ENCODE data around the gene MSLN. TPM values are rescaled to one million over a fixed set of nuclear protein-coding genes. Genes with fewer than 3 reads are reported as not detected.

MSLN gene
- total RNA-seq, 4 donors from 2014 or later: 0.39 TPM; not detected in 3

- peaks cover 0 to 17% (median 13%) of the 10 kb centered on the region in 4 donors for H3K36me3 ChIP-seq
- H3K4me1 ChIP-seq: peaks cover 22 to 47% (median 36%) of the 10 kb centered on the region in 4 donors
- no peak overlapping the region for H3K4me3 ChIP-seq
- 80% methylated on average over 1 of the region's 19 CpGs for WGBS
- TF ChIP-seq, protein P1, sequence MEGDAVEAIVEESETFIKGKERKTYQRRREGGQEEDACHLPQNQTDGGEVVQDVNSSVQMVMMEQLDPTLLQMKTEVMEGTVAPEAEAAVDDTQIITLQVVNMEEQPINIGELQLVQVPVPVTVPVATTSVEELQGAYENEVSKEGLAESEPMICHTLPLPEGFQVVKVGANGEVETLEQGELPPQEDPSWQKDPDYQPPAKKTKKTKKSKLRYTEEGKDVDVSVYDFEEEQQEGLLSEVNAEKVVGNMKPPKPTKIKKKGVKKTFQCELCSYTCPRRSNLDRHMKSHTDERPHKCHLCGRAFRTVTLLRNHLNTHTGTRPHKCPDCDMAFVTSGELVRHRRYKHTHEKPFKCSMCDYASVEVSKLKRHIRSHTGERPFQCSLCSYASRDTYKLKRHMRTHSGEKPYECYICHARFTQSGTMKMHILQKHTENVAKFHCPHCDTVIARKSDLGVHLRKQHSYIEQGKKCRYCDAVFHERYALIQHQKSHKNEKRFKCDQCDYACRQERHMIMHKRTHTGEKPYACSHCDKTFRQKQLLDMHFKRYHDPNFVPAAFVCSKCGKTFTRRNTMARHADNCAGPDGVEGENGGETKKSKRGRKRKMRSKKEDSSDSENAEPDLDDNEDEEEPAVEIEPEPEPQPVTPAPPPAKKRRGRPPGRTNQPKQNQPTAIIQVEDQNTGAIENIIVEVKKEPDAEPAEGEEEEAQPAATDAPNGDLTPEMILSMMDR (IDR thresholded peaks at IDR 0.05): no peak
- TF ChIP-seq POLR2AphosphoS5 (IDR thresholded peaks at IDR 0.05) (no peak), POLR2A (IDR thresholded peaks at IDR 0.05; ENCODE audit: low read depth) (no peak), EP300 (IDR thresholded peaks at IDR 0.05) (no peak)
- H3K27ac ChIP-seq (replicated peaks in 1 of 4): no peak overlapping the region
- no peak for DNase-seq (ENCODE audit: extremely low spot score)
- H3K9me3 ChIP-seq: no peaks in the 10 kb centered on the region
- intact Hi-C loops (cut with DNase I): no loop called here
- H3K27me3 ChIP-seq: peaks cover 0 to 46% (median 12%) of the 10 kb centered on the region in 4 donors
Measured at GRCh38 chr16:784431-784830, 23.9 kb downstream of the MSLN start.

GRCh38 chr16:785563-786535, 25.3 kb downstream of the MSLN start:
- intact Hi-C loops (cut with DNase I): loop anchor here (1.0 kb wide), 1 partner anchor 75 kb away; no protein-coding TSS in a partner anchor
- Histone ChIP-seq H3K27me3 (peaks cover 0 to 31% (median 9%) of the 10 kb centered on the region in 4 donors), H3K36me3 (peaks cover 0 to 17% (median 13%) of the 10 kb centered on the region in 4 donors), H3K4me1 (peaks cover 23 to 51% (median 37%) of the 10 kb centered on the region in 4 donors), H3K27ac (replicated peaks in 1 of 4) (no peak overlapping the region), H3K9me3 (no peaks in the 10 kb centered on the region), H3K4me3 (no peak overlapping the region)
- WGBS: 93% methylated on average over 8 of the region's 58 CpGs
- no peak for TF ChIP-seq POLR2AphosphoS5 (IDR thresholded peaks at IDR 0.05)
- TF ChIP-seq, protein P1 (IDR thresholded peaks at IDR 0.05): peak; percentile 44 to 69 (median 46)
- no peak for DNase-seq (ENCODE audit: extremely low spot score)

GRCh38 chr16:787321-787966, 26.9 kb downstream of the MSLN start:
- DNase-seq (ENCODE audit: extremely low spot score): no peak
- peak overlapping the region; percentile 86 to 99 (median 96) for H3K4me3 ChIP-seq
- peaks cover 0 to 15% (median 7%) of the 10 kb centered on the region in 4 donors for H3K27me3 ChIP-seq
- peaks cover 0 to 32% (median 19%) of the 10 kb centered on the region in 4 donors for H3K36me3 ChIP-seq
- WGBS: 81% methylated on average over 12 of the region's 47 CpGs
- intact Hi-C loops (cut with DNase I): no loop called here
- H3K27ac ChIP-seq (replicated peaks in 1 of 4): peak overlapping the region; percentile 68 to 84 (median 80)
- H3K9me3 ChIP-seq: no peaks in the 10 kb centered on the region
- H3K4me1 ChIP-seq: peaks cover 23 to 51% (median 37%) of the 10 kb centered on the region in 4 donors
- TF ChIP-seq POLR2A (IDR thresholded peaks at IDR 0.05; ENCODE audit: low read depth): no peak
- no peak for TF ChIP-seq POLR2AphosphoS5 (IDR thresholded peaks at IDR 0.05)
- TF ChIP-seq, protein P1 (IDR thresholded peaks at IDR 0.05): no peak
- no peak for TF ChIP-seq EP300 (IDR thresholded peaks at IDR 0.05)

GRCh38 chr16:787978-788398, 27.5 kb downstream of the MSLN start, which contains the start of gene RPUSD1:
TSS of gene RPUSD1 (minus strand) at chr16:788381. CDS start at chr16:787737, 644 bp downstream.
- no peak for DNase-seq (ENCODE audit: extremely low spot score)
- H3K36me3 ChIP-seq: peaks cover 0 to 38% (median 20%) of the 10 kb centered on the region in 4 donors
- intact Hi-C loops (cut with DNase I): no loop called here
- TF ChIP-seq POLR2A (IDR thresholded peaks at IDR 0.05; ENCODE audit: low read depth) (no peak), POLR2AphosphoS5 (IDR thresholded peaks at IDR 0.05) (no peak), EP300 (IDR thresholded peaks at IDR 0.05) (no peak)
- TF ChIP-seq, protein P1 (IDR thresholded peaks at IDR 0.05): no peak
- peak within 1 kb of the TSS; percentile 86 to 99 (median 96) for H3K4me3 ChIP-seq
- H3K27me3 ChIP-seq: peaks cover 0 to 10% (median 3%) of the 10 kb centered on the region in 4 donors
- H3K27ac ChIP-seq (replicated peaks in 1 of 4): peak within 1 kb of the TSS; percentile 68 to 84 (median 80)
- H3K9me3 ChIP-seq: no peaks in the 10 kb centered on the region
- 4% methylated on average over 14 of the region's 45 CpGs for WGBS
- H3K4me1 ChIP-seq: peaks cover 23 to 51% (median 37%) of the 10 kb centered on the region in 4 donors

All from esophagus muscularis mucosa (tissue), 4 donors.